GM18520 (cell line): Measurements from ENCODE around the gene CFAP300.

Source experiments
- ATAC-seq: cut with Tn5 transposase; IDR thresholded peaks from one replicate; pipeline ENCODE4 v1.9.1; 2021; ENCODE audit not compliant: unreplicated experiment

CFAP300 gene

GRCh38 chr11:102119997-102120396, 72.8 kb downstream of the CFAP300 start:
- ATAC-seq: no peak

- no peak for ATAC-seq
Observed at GRCh38 chr11:102120437-102120973, 73.3 kb downstream of the CFAP300 start.

GRCh38 chr11:102121329-102121728, 74.1 kb downstream of the CFAP300 start:
- no peak for ATAC-seq
